Left kidney (tissue), 2 donors: Measurements from ENCODE around the gene ZNF248. TPM values are rescaled to one million over a fixed set of nuclear protein-coding genes. Genes with fewer than 3 reads are reported as not detected.
"Not testable (repeated sequence)": the region's sequence is repeated elsewhere in the genome, so short reads cannot be mapped to it uniquely, and the experiment has no call there.

ENCODE experiments used
- DNase-seq: peaks from one replicate; pipeline ENCODE4 v3.0.0-alpha.2; 2013
- polyA plus RNA-seq: library from polyadenylated mRNA; unstranded; fragments of 120-200 nt; gene quantifications from one replicate; pipeline ENCODE4 v1.2.1, GENCODE V29; 2013; ENCODE audit not compliant: insufficient read length

Gene ZNF248
- polyA plus RNA-seq, 1 donor: 47.3 TPM

DNA sequence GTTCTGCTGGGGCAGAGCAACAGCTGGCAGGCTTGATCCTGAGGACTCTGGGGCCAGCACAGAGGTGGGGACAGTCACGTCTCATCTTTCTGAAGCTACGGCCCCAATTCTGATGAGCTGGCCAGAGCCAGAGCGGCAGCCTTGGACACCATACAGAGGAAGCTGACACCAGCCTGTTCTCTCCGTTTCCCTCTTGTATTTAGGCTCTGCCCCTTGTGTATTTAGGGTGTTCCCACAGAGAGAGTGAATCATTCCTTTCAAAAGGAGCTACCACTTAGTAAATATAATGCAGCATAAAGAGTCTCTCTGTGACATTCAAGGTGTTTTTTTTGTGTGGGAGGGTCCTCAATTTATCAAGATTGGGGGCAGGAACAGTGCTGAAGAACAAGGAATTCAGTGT, 109.2 kb downstream of the ZNF248 start:
- DNase-seq: no peak

GRCh38 chr10:37747081-37747480, 110.3 kb downstream of the ZNF248 start:
- no peak for DNase-seq

DNA sequence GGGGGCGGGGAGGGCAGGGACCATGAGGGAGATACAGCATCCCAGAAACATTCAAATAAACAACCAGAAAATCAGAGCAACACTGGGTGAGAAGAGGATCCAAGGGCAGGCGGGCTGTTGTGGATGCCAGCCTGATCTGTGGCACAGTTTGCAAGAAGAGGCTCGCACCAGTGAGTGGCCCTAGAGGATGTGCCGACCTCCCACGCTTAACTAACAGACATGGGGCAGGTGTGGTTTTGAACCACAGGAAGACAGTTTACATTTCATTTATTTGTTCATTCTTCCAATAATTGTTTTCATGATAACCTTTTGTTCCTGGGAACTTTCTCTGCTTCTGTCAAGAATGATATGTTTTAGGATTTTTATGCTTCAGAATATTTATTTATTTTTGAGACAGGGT, 115.6 kb downstream of the ZNF248 start:
- DNase-seq: no peak

- no peak for DNase-seq
Measured at GRCh38 chr10:37739181-37739580, 118.2 kb downstream of the ZNF248 start.

- DNase-seq: not testable (repeated sequence)
Measured at GRCh38 chr10:37738241-37738640, 119.2 kb downstream of the ZNF248 start.

GRCh38 chr10:37737336-37737735, 120.1 kb downstream of the ZNF248 start:
- no peak for DNase-seq

- no peak for DNase-seq
Measured at GRCh38 chr10:37736120-37736519, 121.3 kb downstream of the ZNF248 start.

- no peak for DNase-seq
Measured at GRCh38 chr10:37734971-37735370, 122.4 kb downstream of the ZNF248 start.

Other genes starting within 250 kb of the ZNF248 start
- gene ZNF25, start 119.0 kb upstream of the ZNF248 start, polyA plus RNA-seq: 17.2 TPM
- gene ZNF33A, start 153.1 kb upstream of the ZNF248 start, polyA plus RNA-seq: 70.9 TPM
- gene ZNF37A, start 236.7 kb upstream of the ZNF248 start, polyA plus RNA-seq: 24.4 TPM